ENCODE measurements around the gene ZBED5. TPM values are rescaled to one million over a fixed set of nuclear protein-coding genes. Genes with fewer than 3 reads are reported as not detected.

The ZBED5 gene
- total RNA-seq, 1 experiment from 2014 or later = 21.0 TPM

GRCh38 chr11:10895285-10895684 lies 37.4 kb upstream of the ZBED5 start:
- Histone ChIP-seq H3K36me3 (ENCODE audit: low read depth, low read length) (no peaks in the 10 kb centered on the region), H3K9me2 (replicated peaks; ENCODE audit: low read length) (no peaks in the 10 kb centered on the region), H3K27me3 (ENCODE audit: low read length) (no peaks in the 10 kb centered on the region), H3F3A (ENCODE audit: low read length, unreplicated experiment) (peaks cover 13% of the 10 kb centered on the region), H3K4me1 (ENCODE audit: insufficient read depth, low read length) (peaks cover 36% of the 10 kb centered on the region), H3K9ac (ENCODE audit: low read length) (no peak overlapping the region), H3K4me3 (ENCODE audit: low read length) (no peak overlapping the region), H3K79me2 (ENCODE audit: low read length) (no peaks in the 10 kb centered on the region; the same call in 1 of the 2 replicates), H3K4me2 (ENCODE audit: low read length) (no peak overlapping the region), H4K20me1 (ENCODE audit: low read length) (no peaks in the 10 kb centered on the region), H3K9me3 (ENCODE audit: low read length) (no peaks in the 10 kb centered on the region), H2AFZ (ENCODE audit: low read length) (no peak overlapping the region), H3K27ac (ENCODE audit: low read length) (no peak overlapping the region)
- DNase-seq (no peak), ATAC-seq (no peak)
- ChIA-PET POLR2A (ENCODE audit: unreplicated experiment) (no interaction called here), CTCF (no interaction called here)
- intact Hi-C loops (cut with micrococcal nuclease) = no loop called here
- TF ChIP-seq EZH2 (IDR thresholded peaks at IDR 0.05; ENCODE audit: low read length, unreplicated experiment) (no peak), EZH2phosphoT487 (IDR thresholded peaks at IDR 0.05; ENCODE audit: borderline replicate concordance, low read length) (no peak), CTCF (conservative IDR thresholded peaks at IDR 0.05; ENCODE audit: low read depth, low read length) (no peak)
- BruUV-seq (replicated peaks) = no TSS peak

GRCh38 chr11:10894666-10895065 lies 36.8 kb upstream of the ZBED5 start:
- DNase-seq (no peak), ATAC-seq (no peak)
- H3K36me3 ChIP-seq (ENCODE audit: low read depth, low read length) = no peaks in the 10 kb centered on the region
- H3F3A ChIP-seq (ENCODE audit: low read length, unreplicated experiment) = peaks cover 13% of the 10 kb centered on the region
- POLR2A ChIA-PET (ENCODE audit: unreplicated experiment) = interaction anchor here (0.6 kb wide), 1 partner anchor 1517 kb away, joined by 3 read pairs; no protein-coding TSS in a partner anchor
- TF ChIP-seq CTCF (conservative IDR thresholded peaks at IDR 0.05; ENCODE audit: low read depth, low read length) (no peak), EZH2phosphoT487 (IDR thresholded peaks at IDR 0.05; ENCODE audit: borderline replicate concordance, low read length) (no peak), EZH2 (IDR thresholded peaks at IDR 0.05; ENCODE audit: low read length, unreplicated experiment) (no peak)
- H3K27ac ChIP-seq (ENCODE audit: low read length) = no peak overlapping the region
- intact Hi-C loops (cut with micrococcal nuclease) = no loop called here
- H3K9ac ChIP-seq (ENCODE audit: low read length) = no peak overlapping the region
- H4K20me1 ChIP-seq (ENCODE audit: low read length) = no peaks in the 10 kb centered on the region
- no peaks in the 10 kb centered on the region; the same call in 1 of the 2 replicates for H3K79me2 ChIP-seq (ENCODE audit: low read length)
- no peak overlapping the region for H3K4me2 ChIP-seq (ENCODE audit: low read length)
- no TSS peak for BruUV-seq (replicated peaks)
- H3K27me3 ChIP-seq (ENCODE audit: low read length) = no peaks in the 10 kb centered on the region
- CTCF ChIA-PET = interaction anchor here (0.6 kb wide), 1 partner anchor 21 kb away, joined by 4 read pairs; no protein-coding TSS in a partner anchor
- no peaks in the 10 kb centered on the region for H3K9me2 ChIP-seq (replicated peaks; ENCODE audit: low read length)
- H3K4me3 ChIP-seq (ENCODE audit: low read length) = no peak overlapping the region
- H3K9me3 ChIP-seq (ENCODE audit: low read length) = no peaks in the 10 kb centered on the region
- peaks cover 32% of the 10 kb centered on the region for H3K4me1 ChIP-seq (ENCODE audit: insufficient read depth, low read length)
- H2AFZ ChIP-seq (ENCODE audit: low read length) = no peak overlapping the region

- no TSS peak for BruUV-seq (replicated peaks)
- no peaks in the 10 kb centered on the region for H3K9me2 ChIP-seq (replicated peaks; ENCODE audit: low read length)
- DNase-seq = peak; percentile 65
- H2AFZ ChIP-seq (ENCODE audit: low read length) = no peak overlapping the region
- no peak overlapping the region for H3K4me2 ChIP-seq (ENCODE audit: low read length)
- TF ChIP-seq CTCF (conservative IDR thresholded peaks at IDR 0.05; ENCODE audit: low read depth, low read length) = peak; percentile 39
- no peak for TF ChIP-seq EZH2phosphoT487 (IDR thresholded peaks at IDR 0.05; ENCODE audit: borderline replicate concordance, low read length)
- no peak for TF ChIP-seq EZH2 (IDR thresholded peaks at IDR 0.05; ENCODE audit: low read length, unreplicated experiment)
- peaks cover 24% of the 10 kb centered on the region for H3K4me1 ChIP-seq (ENCODE audit: insufficient read depth, low read length)
- no peaks in the 10 kb centered on the region for H3K36me3 ChIP-seq (ENCODE audit: low read depth, low read length)
- H3K27ac ChIP-seq (ENCODE audit: low read length) = peak overlapping the region; percentile 17
- intact Hi-C loops (cut with micrococcal nuclease) = no loop called here
- no peaks in the 10 kb centered on the region; the same call in 1 of the 2 replicates for H3K79me2 ChIP-seq (ENCODE audit: low read length)
- H3K27me3 ChIP-seq (ENCODE audit: low read length) = no peaks in the 10 kb centered on the region
- no peaks in the 10 kb centered on the region for H4K20me1 ChIP-seq (ENCODE audit: low read length)
- ChIA-PET CTCF (no interaction called here), POLR2A (ENCODE audit: unreplicated experiment) (no interaction called here)
- H3K9ac ChIP-seq (ENCODE audit: low read length) = no peak overlapping the region
- H3F3A ChIP-seq (ENCODE audit: low read length, unreplicated experiment) = peaks cover 8% of the 10 kb centered on the region
- no peak overlapping the region for H3K4me3 ChIP-seq (ENCODE audit: low read length)
- peak; percentile 27; the same call in 1 of the 2 replicates for ATAC-seq
- H3K9me3 ChIP-seq (ENCODE audit: low read length) = no peaks in the 10 kb centered on the region
Observed at GRCh38 chr11:10893714-10894151, 35.9 kb upstream of the ZBED5 start.
